HepG2 (cell line): ENCODE measurements around the gene GGT7. TPM values are rescaled to one million over a fixed set of nuclear protein-coding genes. Genes with fewer than 3 reads are reported as not detected.

Experiments
- ATAD3A ChIP-seq: sonication (generic); formaldehyde crosslinking; IDR thresholded peaks from 2 replicates; pipeline ENCODE4 v1.4.0; 2020; ENCODE audit warnings: missing genetic modification reagents
- CEBPG ChIP-seq: IDR thresholded peaks from 2 replicates; pipeline ENCODE4 v1.6.1; 2016
- FOXM1 ChIP-seq: sonication (generic); formaldehyde crosslinking; IDR thresholded peaks from 2 replicates; pipeline ENCODE4 v1.5.0; 2020; ENCODE audit warnings: missing genetic modification reagents
- HOXA9 ChIP-seq: sonication (generic); formaldehyde crosslinking; IDR thresholded peaks from 2 replicates; pipeline ENCODE4 v1.8.1; 2022; ENCODE audit warnings: missing genetic modification reagents, mild to moderate bottlenecking, moderate library complexity, borderline replicate concordance
- HOXD1 ChIP-seq: sonication (generic); formaldehyde crosslinking; IDR thresholded peaks from 2 replicates; pipeline ENCODE4 v1.5.0; 2020; ENCODE audit warnings: missing genetic modification reagents
- MEIS1 ChIP-seq: sonication (generic); formaldehyde crosslinking; IDR thresholded peaks from 2 replicates; pipeline ENCODE4 v1.9.0; 2021; ENCODE audit warnings: mild to moderate bottlenecking, missing genetic modification reagents, moderate library complexity, borderline replicate concordance
- MEIS2 ChIP-seq: sonication (generic); formaldehyde crosslinking; IDR thresholded peaks from 2 replicates; pipeline ENCODE4 v1.9.0; 2021; ENCODE audit warnings: mild to moderate bottlenecking, missing genetic modification reagents
- RXRA ChIP-seq: sonication (generic); formaldehyde crosslinking; IDR thresholded peaks from 2 replicates; pipeline ENCODE4 v1.5.1; 2020; ENCODE audit warnings: missing genetic modification reagents
- SMAD1 ChIP-seq: sonication (generic); formaldehyde crosslinking; IDR thresholded peaks from 2 replicates; pipeline ENCODE4 v1.4.0; 2020; ENCODE audit warnings: missing genetic modification reagents, low read depth, mild to moderate bottlenecking, borderline replicate concordance
- U2AF1 ChIP-seq: fragments of 200-400 bp; formaldehyde crosslinking; optimal IDR thresholded peaks from 2 replicates; pipeline ENCODE3; 2017; ENCODE audit warnings: mild to moderate bottlenecking, low read depth, low read length
- ZNF260 ChIP-seq: sonication (generic); formaldehyde crosslinking; IDR thresholded peaks from 2 replicates; pipeline ENCODE4 v1.4.0; 2020; ENCODE audit warnings: missing genetic modification reagents, low read depth, mild to moderate bottlenecking, borderline replicate concordance
- ZNF557 ChIP-seq: sonication (generic); formaldehyde crosslinking; IDR thresholded peaks from 2 replicates; pipeline ENCODE4 v1.4.0; 2020; ENCODE audit warnings: missing genetic modification reagents
- ZSCAN12 ChIP-seq: sonication (generic); formaldehyde crosslinking; IDR thresholded peaks from 2 replicates; pipeline ENCODE4 v1.9.0; 2021; ENCODE audit warnings: mild to moderate bottlenecking, missing genetic modification reagents
- polyA plus RNA-seq, 8 experiments: library from polyadenylated mRNA; depleted of rRNA in 3 of 8; stranded (reverse) in 7 of 8; unstranded in 1 of 8; fragments of >200 nt; fragmentation: Illumina TruSeq in 4 of 8; extraction: Trizol in 4 of 8; gene quantifications; 2 replicates each; pipeline versions ENCODE4 v1.2.1 to v1.2.3, GENCODE V29; 2011 to 2016; ENCODE audit warnings: low read depth in 4 of 8, missing spikeins in 1 of 8, mixed read lengths in 1 of 8; ENCODE audit not compliant: insufficient read depth in 1 of 8
- total RNA-seq, 5 experiments: library from RNA; depleted of rRNA; stranded (reverse); fragments of >200 nt; fragmentation: Illumina TruSeq; extraction: Trizol; gene quantifications; 2 replicates each; pipeline ENCODE4 v1.2.3, GENCODE V29; 2016; ENCODE audit warnings: low read depth in 1 of 5
- TF ChIP-seq, protein P1 (sequence below): sonication (generic); formaldehyde crosslinking; IDR thresholded peaks from 2 replicates; pipeline ENCODE4 v1.8.0; 2022; ENCODE audit warnings: missing genetic modification reagents, low read depth, mild to moderate bottlenecking, borderline replicate concordance
- TF ChIP-seq, protein P2 (sequence below): sonication (generic); formaldehyde crosslinking; IDR thresholded peaks from 2 replicates; pipeline ENCODE4 v1.4.0; 2020; ENCODE audit warnings: missing genetic modification reagents
- TF ChIP-seq, protein P3 (sequence below): sonication (generic); formaldehyde crosslinking; IDR thresholded peaks from 2 replicates; pipeline ENCODE4 v1.9.0; 2022; ENCODE audit warnings: low read depth, missing genetic modification reagents
- TF ChIP-seq, protein P4 (sequence below): sonication (generic); formaldehyde crosslinking; IDR thresholded peaks from 2 replicates; pipeline ENCODE4 v1.4.0; 2020; ENCODE audit warnings: missing genetic modification reagents
- TF ChIP-seq, protein P5 (sequence below): IDR thresholded peaks from 2 replicates; pipeline ENCODE4 v1.6.1; 2016; ENCODE audit warnings: control low read depth
- TF ChIP-seq, protein P6 (sequence below): sonication (generic); formaldehyde crosslinking; IDR thresholded peaks from 2 replicates; pipeline ENCODE4 v1.8.0; 2022; ENCODE audit warnings: mild to moderate bottlenecking, missing genetic modification reagents, moderate library complexity
- TF ChIP-seq, protein P7 (sequence below): sonication (generic); formaldehyde crosslinking; IDR thresholded peaks from 2 replicates; pipeline ENCODE4 v1.5.1; 2020; ENCODE audit warnings: missing genetic modification reagents, mild to moderate bottlenecking, borderline replicate concordance

Gene GGT7
- total and polyA plus RNA-seq, 2 of the 13 experiments (the other 11 are each of a cell fraction or from before 2014, with no cell fraction given) = 6.6 to 23.0 TPM

DNA sequence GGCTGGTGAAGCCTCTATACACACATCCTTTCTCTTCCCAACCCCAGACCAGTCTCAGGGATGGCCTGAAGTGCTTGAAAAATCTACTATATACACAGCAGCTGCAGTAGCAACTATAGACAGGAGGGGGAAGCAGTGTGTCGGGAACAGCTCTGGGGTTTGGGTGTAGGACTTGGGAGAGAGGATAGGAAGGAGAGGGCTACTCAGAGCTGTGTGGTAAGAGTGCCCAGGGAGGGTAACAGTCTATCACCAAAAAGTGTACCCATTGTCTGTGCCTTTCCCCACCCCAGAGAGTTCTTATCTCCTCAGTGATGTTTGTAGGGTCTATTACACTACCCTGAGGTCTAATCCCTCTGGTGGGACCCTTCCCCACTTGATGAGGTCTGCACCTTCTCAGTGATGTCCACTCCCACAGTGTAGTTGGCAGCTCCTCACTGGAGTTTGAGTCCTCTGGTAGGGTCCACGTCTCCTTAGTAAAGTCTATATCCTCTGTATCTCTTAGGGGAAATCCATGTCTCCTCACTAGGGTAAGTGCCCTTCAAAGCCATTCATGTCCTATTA lies 1.5 kb upstream of the GGT7 start (continued):
- TF ChIP-seq, protein P1, sequence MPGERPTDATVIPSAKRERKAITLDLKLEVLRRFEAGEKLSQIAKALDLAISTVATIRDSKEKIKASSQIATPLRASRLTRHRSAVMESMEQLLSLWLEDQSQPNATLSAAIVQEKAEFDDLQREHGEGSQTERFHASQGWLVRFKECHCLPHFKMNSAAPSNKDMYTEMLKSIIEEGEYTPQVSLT (CRISPR knock-in tag) = no peak; the same call in 1 of the 2 replicates
- TF ChIP-seq HOXA9 (CRISPR knock-in tag) (no peak), ZNF557 (CRISPR knock-in tag) (no peak), ZNF260 (CRISPR knock-in tag) (no peak), ZSCAN12 (no peak), FOXM1 (CRISPR knock-in tag) (no peak), MEIS1 (no peak), ATAD3A (CRISPR knock-in tag) (no peak), RXRA (CRISPR knock-in tag) (no peak), CEBPG (CRISPR knock-in tag) (no peak), HOXD1 (CRISPR knock-in tag) (0 out of 2 replicates have a peak, but pooled peaks have one; percentile 17), SMAD1 (no peak), U2AF1 (no peak), MEIS2 (CRISPR knock-in tag) (no peak)
- TF ChIP-seq, protein P2, sequence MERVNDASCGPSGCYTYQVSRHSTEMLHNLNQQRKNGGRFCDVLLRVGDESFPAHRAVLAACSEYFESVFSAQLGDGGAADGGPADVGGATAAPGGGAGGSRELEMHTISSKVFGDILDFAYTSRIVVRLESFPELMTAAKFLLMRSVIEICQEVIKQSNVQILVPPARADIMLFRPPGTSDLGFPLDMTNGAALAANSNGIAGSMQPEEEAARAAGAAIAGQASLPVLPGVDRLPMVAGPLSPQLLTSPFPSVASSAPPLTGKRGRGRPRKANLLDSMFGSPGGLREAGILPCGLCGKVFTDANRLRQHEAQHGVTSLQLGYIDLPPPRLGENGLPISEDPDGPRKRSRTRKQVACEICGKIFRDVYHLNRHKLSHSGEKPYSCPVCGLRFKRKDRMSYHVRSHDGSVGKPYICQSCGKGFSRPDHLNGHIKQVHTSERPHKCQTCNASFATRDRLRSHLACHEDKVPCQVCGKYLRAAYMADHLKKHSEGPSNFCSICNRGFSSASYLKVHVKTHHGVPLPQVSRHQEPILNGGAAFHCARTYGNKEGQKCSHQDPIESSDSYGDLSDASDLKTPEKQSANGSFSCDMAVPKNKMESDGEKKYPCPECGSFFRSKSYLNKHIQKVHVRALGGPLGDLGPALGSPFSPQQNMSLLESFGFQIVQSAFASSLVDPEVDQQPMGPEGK (CRISPR knock-in tag) = 0 out of 2 replicates have a peak, but pooled peaks have one; percentile 19
- TF ChIP-seq, protein P3, sequence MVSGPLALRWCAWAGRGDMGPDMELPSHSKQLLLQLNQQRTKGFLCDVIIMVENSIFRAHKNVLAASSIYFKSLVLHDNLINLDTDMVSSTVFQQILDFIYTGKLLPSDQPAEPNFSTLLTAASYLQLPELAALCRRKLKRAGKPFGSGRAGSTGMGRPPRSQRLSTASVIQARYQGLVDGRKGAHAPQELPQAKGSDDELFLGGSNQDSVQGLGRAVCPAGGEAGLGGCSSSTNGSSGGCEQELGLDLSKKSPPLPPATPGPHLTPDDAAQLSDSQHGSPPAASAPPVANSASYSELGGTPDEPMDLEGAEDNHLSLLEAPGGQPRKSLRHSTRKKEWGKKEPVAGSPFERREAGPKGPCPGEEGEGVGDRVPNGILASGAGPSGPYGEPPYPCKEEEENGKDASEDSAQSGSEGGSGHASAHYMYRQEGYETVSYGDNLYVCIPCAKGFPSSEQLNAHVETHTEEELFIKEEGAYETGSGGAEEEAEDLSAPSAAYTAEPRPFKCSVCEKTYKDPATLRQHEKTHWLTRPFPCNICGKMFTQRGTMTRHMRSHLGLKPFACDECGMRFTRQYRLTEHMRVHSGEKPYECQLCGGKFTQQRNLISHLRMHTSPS (CRISPR knock-in tag) = no peak
- TF ChIP-seq, protein P4, sequence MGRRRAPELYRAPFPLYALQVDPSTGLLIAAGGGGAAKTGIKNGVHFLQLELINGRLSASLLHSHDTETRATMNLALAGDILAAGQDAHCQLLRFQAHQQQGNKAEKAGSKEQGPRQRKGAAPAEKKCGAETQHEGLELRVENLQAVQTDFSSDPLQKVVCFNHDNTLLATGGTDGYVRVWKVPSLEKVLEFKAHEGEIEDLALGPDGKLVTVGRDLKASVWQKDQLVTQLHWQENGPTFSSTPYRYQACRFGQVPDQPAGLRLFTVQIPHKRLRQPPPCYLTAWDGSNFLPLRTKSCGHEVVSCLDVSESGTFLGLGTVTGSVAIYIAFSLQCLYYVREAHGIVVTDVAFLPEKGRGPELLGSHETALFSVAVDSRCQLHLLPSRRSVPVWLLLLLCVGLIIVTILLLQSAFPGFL (CRISPR knock-in tag) = no peak
- TF ChIP-seq, protein P5, sequence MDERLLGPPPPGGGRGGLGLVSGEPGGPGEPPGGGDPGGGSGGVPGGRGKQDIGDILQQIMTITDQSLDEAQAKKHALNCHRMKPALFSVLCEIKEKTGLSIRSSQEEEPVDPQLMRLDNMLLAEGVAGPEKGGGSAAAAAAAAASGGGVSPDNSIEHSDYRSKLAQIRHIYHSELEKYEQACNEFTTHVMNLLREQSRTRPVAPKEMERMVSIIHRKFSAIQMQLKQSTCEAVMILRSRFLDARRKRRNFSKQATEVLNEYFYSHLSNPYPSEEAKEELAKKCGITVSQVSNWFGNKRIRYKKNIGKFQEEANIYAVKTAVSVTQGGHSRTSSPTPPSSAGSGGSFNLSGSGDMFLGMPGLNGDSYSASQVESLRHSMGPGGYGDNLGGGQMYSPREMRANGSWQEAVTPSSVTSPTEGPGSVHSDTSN (CRISPR knock-in tag) = no peak
- TF ChIP-seq, protein P6, sequence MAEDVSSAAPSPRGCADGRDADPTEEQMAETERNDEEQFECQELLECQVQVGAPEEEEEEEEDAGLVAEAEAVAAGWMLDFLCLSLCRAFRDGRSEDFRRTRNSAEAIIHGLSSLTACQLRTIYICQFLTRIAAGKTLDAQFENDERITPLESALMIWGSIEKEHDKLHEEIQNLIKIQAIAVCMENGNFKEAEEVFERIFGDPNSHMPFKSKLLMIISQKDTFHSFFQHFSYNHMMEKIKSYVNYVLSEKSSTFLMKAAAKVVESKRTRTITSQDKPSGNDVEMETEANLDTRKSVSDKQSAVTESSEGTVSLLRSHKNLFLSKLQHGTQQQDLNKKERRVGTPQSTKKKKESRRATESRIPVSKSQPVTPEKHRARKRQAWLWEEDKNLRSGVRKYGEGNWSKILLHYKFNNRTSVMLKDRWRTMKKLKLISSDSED (CRISPR knock-in tag) = no peak
- TF ChIP-seq, protein P7, sequence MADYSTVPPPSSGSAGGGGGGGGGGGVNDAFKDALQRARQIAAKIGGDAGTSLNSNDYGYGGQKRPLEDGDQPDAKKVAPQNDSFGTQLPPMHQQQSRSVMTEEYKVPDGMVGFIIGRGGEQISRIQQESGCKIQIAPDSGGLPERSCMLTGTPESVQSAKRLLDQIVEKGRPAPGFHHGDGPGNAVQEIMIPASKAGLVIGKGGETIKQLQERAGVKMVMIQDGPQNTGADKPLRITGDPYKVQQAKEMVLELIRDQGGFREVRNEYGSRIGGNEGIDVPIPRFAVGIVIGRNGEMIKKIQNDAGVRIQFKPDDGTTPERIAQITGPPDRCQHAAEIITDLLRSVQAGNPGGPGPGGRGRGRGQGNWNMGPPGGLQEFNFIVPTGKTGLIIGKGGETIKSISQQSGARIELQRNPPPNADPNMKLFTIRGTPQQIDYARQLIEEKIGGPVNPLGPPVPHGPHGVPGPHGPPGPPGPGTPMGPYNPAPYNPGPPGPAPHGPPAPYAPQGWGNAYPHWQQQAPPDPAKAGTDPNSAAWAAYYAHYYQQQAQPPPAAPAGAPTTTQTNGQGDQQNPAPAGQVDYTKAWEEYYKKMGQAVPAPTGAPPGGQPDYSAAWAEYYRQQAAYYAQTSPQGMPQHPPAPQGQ (CRISPR knock-in tag) = peak; percentile 85; the same call in 1 of the 2 replicates
